HEK293 (cell line): ENCODE measurements around the gene GNG7.

Experiments
- CTCF ChIP-seq: fragments of 450-650 bp; formaldehyde crosslinking; IDR thresholded peaks from 2 replicates; pipeline ENCODE4 v1.5.1; 2016; ENCODE audit warnings: missing biosample characterization, missing genetic modification characterization
- REST ChIP-seq: fragments of 450-650 bp; formaldehyde crosslinking; IDR thresholded peaks from 2 replicates; pipeline ENCODE4 v1.5.1; 2016; ENCODE audit warnings: missing biosample characterization, missing genetic modification characterization
- TCF7L2 ChIP-seq: IDR thresholded peaks from 2 replicates; pipeline ENCODE4 v1.6.1; 2011; ENCODE audit warnings: low read depth, mild to moderate bottlenecking, inconsistent platforms, low read length, moderate library complexity, borderline replicate concordance
- ZNF830 ChIP-seq: fragments of 450-650 bp; IDR thresholded peaks from 2 replicates; pipeline ENCODE4 v1.5.0; 2018; ENCODE audit warnings: missing biosample characterization, missing genetic modification characterization, low read depth, mild to moderate bottlenecking, moderate library complexity

- TF ChIP-seq CTCF (no peak), TCF7L2 (no peak), REST (tag by site-specific recombination) (no peak), ZNF830 (no peak)
Measured at GRCh38 chr19:2555422-2556220, 146.9 kb downstream of the GNG7 start.
